ENCODE measurements around the gene SP2.
"Not testable (repeated sequence)": the region's sequence is repeated elsewhere in the genome, so short reads cannot be mapped to it uniquely, and the experiment has no call there.

Gene SP2

GRCh38 chr17:47902039-47902744, 6.2 kb downstream of the SP2 start:
- DNase-seq (ENCODE audit: low read depth in 1 of 2, low spot score in 1 of 2) = no peak
- in situ Hi-C loops (cut with HindIII; ENCODE audit: low pct_unique_long_range_greater_than_20kb, low sequenced_read_pairs) = no loop called here
- TF ChIP-seq JUND (IDR thresholded peaks at IDR 0.05; ENCODE audit: low read depth) = no peak

- peak; percentile 77 to 97 for DNase-seq (ENCODE audit: low read depth in 1 of 2, low spot score in 1 of 2)
- in situ Hi-C loops (cut with HindIII; ENCODE audit: low pct_unique_long_range_greater_than_20kb, low sequenced_read_pairs) = no loop called here
- no peak for TF ChIP-seq JUND (IDR thresholded peaks at IDR 0.05; ENCODE audit: low read depth)
Observed at GRCh38 chr17:47905221-47905733, 9.2 kb downstream of the SP2 start.

- TF ChIP-seq JUND (IDR thresholded peaks at IDR 0.05; ENCODE audit: low read depth) = no peak
- peak in 1 of 2 experiments; percentile 63 for DNase-seq (ENCODE audit: low read depth in 1 of 2, low spot score in 1 of 2)
- in situ Hi-C loops (cut with HindIII; ENCODE audit: low pct_unique_long_range_greater_than_20kb, low sequenced_read_pairs) = no loop called here
Observed at GRCh38 chr17:47906443-47906842, 10.4 kb downstream of the SP2 start.

- DNase-seq (ENCODE audit: low read depth in 1 of 2, low spot score in 1 of 2) = peak in 1 of 2 experiments; percentile 35
- no peak for TF ChIP-seq JUND (IDR thresholded peaks at IDR 0.05; ENCODE audit: low read depth)
- in situ Hi-C loops (cut with HindIII; ENCODE audit: low pct_unique_long_range_greater_than_20kb, low sequenced_read_pairs) = no loop called here
Observed at GRCh38 chr17:47907932-47908562, 12.0 kb downstream of the SP2 start.

GRCh38 chr17:47913050-47913449, 17.0 kb downstream of the SP2 start:
- no peak for DNase-seq (ENCODE audit: low read depth in 1 of 2, low spot score in 1 of 2)
- in situ Hi-C loops (cut with HindIII; ENCODE audit: low pct_unique_long_range_greater_than_20kb, low sequenced_read_pairs) = no loop called here
- no peak for TF ChIP-seq JUND (IDR thresholded peaks at IDR 0.05; ENCODE audit: low read depth)

GRCh38 chr17:47914306-47914948, 18.4 kb downstream of the SP2 start:
- TF ChIP-seq JUND (IDR thresholded peaks at IDR 0.05; ENCODE audit: low read depth) = no peak
- in situ Hi-C loops (cut with HindIII; ENCODE audit: low pct_unique_long_range_greater_than_20kb, low sequenced_read_pairs) = no loop called here
- no peak for DNase-seq (ENCODE audit: low read depth in 1 of 2, low spot score in 1 of 2)

- no peak for DNase-seq (ENCODE audit: low read depth in 1 of 2, low spot score in 1 of 2)
- in situ Hi-C loops (cut with HindIII; ENCODE audit: low pct_unique_long_range_greater_than_20kb, low sequenced_read_pairs) = no loop called here
- no peak for TF ChIP-seq JUND (IDR thresholded peaks at IDR 0.05; ENCODE audit: low read depth)
Observed at GRCh38 chr17:47915776-47916398, 19.9 kb downstream of the SP2 start.

GRCh38 chr17:47916489-47917208, 20.6 kb downstream of the SP2 start:
- in situ Hi-C loops (cut with HindIII; ENCODE audit: low pct_unique_long_range_greater_than_20kb, low sequenced_read_pairs) = no loop called here
- no peak for TF ChIP-seq JUND (IDR thresholded peaks at IDR 0.05; ENCODE audit: low read depth)
- no peak for DNase-seq (ENCODE audit: low read depth in 1 of 2, low spot score in 1 of 2)

- no peak for DNase-seq (ENCODE audit: low read depth in 1 of 2, low spot score in 1 of 2)
- TF ChIP-seq JUND (IDR thresholded peaks at IDR 0.05; ENCODE audit: low read depth) = no peak
- in situ Hi-C loops (cut with HindIII; ENCODE audit: low pct_unique_long_range_greater_than_20kb, low sequenced_read_pairs) = no loop called here
Observed at GRCh38 chr17:47917581-47917980, 21.5 kb downstream of the SP2 start.

- in situ Hi-C loops (cut with HindIII; ENCODE audit: low pct_unique_long_range_greater_than_20kb, low sequenced_read_pairs) = no loop called here
- DNase-seq (ENCODE audit: low read depth in 1 of 2, low spot score in 1 of 2) = no peak
- no peak for TF ChIP-seq JUND (IDR thresholded peaks at IDR 0.05; ENCODE audit: low read depth)
Observed at GRCh38 chr17:47918006-47918405, 22.0 kb downstream of the SP2 start.

GRCh38 chr17:47918991-47919390, 23.0 kb downstream of the SP2 start:
- in situ Hi-C loops (cut with HindIII; ENCODE audit: low pct_unique_long_range_greater_than_20kb, low sequenced_read_pairs) = no loop called here
- no peak for TF ChIP-seq JUND (IDR thresholded peaks at IDR 0.05; ENCODE audit: low read depth)
- no peak for DNase-seq (ENCODE audit: low read depth in 1 of 2, low spot score in 1 of 2)

- DNase-seq (ENCODE audit: low read depth in 1 of 2, low spot score in 1 of 2); in situ Hi-C loops (cut with HindIII; ENCODE audit: low pct_unique_long_range_greater_than_20kb, low sequenced_read_pairs): not testable (repeated sequence)
Observed at GRCh38 chr17:47919889-47920288, 23.9 kb downstream of the SP2 start.

Measured in T47D (cell line).